Measurements from ENCODE around the gene ZNF789. TPM values are rescaled to one million over a fixed set of nuclear protein-coding genes. Genes with fewer than 3 reads are reported as not detected.

ZNF789 gene
- total and polyA plus RNA-seq, 2 of the 13 experiments (the other 11 are each of a cell fraction or from before 2014, with no cell fraction given) = 19.8 to 25.1 TPM

- TF ChIP-seq TAF1 (CRISPR knock-in tag; IDR thresholded peaks at IDR 0.05) (peak; percentile 67), ZNF883 (CRISPR knock-in tag; IDR thresholded peaks at IDR 0.05; ENCODE audit: not compliant biosample characterization) (peak; percentile 42), ZEB1 (IDR thresholded peaks at IDR 0.05; ENCODE audit: insufficient replicate concordance, low read depth) (no peak), NFIB (CRISPR knock-in tag; IDR thresholded peaks at IDR 0.05; ENCODE audit: borderline replicate concordance) (no peak), ZNF33B (CRISPR knock-in tag; IDR thresholded peaks at IDR 0.05) (no peak), ETV5 (CRISPR knock-in tag; IDR thresholded peaks at IDR 0.05; ENCODE audit: borderline replicate concordance) (peak; percentile 64; the same call in 1 of the 2 replicates), NBN (conservative IDR thresholded peaks at IDR 0.05) (no peak), HES4 (CRISPR knock-in tag; IDR thresholded peaks at IDR 0.05; ENCODE audit: borderline replicate concordance) (peak; percentile 67), JUNB (CRISPR knock-in tag; IDR thresholded peaks at IDR 0.05; ENCODE audit: borderline replicate concordance) (no peak; the same call in 1 of the 2 replicates), TRIM22 (IDR thresholded peaks at IDR 0.05) (no peak), MIER3 (CRISPR knock-in tag; IDR thresholded peaks at IDR 0.05; ENCODE audit: borderline replicate concordance) (peak; percentile 66; the same call in 1 of the 2 replicates), ZNF512 (CRISPR knock-in tag; IDR thresholded peaks at IDR 0.05) (no peak), RFX3 (CRISPR knock-in tag; IDR thresholded peaks at IDR 0.05) (no peak), ZFP62 (CRISPR knock-in tag; IDR thresholded peaks at IDR 0.05) (no peak), ZNF746 (CRISPR knock-in tag; IDR thresholded peaks at IDR 0.05) (0 out of 2 replicates have a peak, but pooled peaks have one; percentile 48), SIN3B (IDR thresholded peaks at IDR 0.05; ENCODE audit: low read length) (peak; percentile 41; the same call in 1 of the 2 replicates), NONO (IDR thresholded peaks at IDR 0.05) (no peak), NONO (CRISPR knock-in tag; conservative IDR thresholded peaks at IDR 0.05) (peak; percentile 97), RBM22 (optimal IDR thresholded peaks at IDR 0.05; ENCODE audit: low read length) (no peak), ZNF841 (CRISPR knock-in tag; IDR thresholded peaks at IDR 0.05; ENCODE audit: borderline replicate concordance) (no peak)
- TF ChIP-seq, protein P1, sequence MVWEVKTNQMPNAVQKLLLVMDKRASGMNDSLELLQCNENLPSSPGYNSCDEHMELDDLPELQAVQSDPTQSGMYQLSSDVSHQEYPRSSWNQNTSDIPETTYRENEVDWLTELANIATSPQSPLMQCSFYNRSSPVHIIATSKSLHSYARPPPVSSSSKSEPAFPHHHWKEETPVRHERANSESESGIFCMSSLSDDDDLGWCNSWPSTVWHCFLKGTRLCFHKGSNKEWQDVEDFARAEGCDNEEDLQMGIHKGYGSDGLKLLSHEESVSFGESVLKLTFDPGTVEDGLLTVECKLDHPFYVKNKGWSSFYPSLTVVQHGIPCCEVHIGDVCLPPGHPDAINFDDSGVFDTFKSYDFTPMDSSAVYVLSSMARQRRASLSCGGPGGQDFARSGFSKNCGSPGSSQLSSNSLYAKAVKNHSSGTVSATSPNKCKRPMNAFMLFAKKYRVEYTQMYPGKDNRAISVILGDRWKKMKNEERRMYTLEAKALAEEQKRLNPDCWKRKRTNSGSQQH (CRISPR knock-in tag; IDR thresholded peaks at IDR 0.05; ENCODE audit: low read depth) = no peak; the same call in 1 of the 2 replicates
- TF ChIP-seq, protein P2, sequence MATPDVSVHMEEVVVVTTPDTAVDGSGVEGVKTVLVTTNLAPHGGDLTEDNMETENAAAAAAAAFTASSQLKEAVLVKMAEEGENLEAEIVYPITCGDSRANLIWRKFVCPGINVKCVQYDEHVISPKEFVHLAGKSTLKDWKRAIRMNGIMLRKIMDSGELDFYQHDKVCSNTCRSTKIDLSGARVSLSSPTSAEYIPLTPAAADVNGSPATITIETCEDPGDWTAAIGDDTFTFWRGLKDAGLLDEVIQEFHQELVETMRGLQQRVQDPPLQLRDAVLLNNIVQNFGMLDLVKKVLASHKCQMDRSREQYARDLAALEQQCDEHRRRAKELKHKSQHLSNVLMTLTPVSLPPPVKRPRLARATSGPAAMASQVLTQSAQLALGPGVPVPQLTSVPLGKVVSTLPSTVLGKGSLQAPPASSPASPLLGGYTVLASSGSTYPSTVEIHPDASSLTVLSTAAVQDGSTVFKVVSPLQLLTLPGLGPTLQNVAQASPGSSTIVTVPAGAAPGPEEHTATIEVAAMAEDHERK (CRISPR knock-in tag; IDR thresholded peaks at IDR 0.05; ENCODE audit: low read depth) = peak; percentile 87
- TF ChIP-seq, protein P3, sequence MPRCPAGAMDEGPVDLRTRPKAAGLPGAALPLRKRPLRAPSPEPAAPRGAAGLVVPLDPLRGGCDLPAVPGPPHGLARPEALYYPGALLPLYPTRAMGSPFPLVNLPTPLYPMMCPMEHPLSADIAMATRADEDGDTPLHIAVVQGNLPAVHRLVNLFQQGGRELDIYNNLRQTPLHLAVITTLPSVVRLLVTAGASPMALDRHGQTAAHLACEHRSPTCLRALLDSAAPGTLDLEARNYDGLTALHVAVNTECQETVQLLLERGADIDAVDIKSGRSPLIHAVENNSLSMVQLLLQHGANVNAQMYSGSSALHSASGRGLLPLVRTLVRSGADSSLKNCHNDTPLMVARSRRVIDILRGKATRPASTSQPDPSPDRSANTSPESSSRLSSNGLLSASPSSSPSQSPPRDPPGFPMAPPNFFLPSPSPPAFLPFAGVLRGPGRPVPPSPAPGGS (CRISPR knock-in tag; IDR thresholded peaks at IDR 0.05) = no peak
These were observed 33.9 kb upstream of the ZNF789 start, which contains the start of the genes CPSF4 and PTCD1 (continued) for GRCh38 chr7:99438573-99439480.

Data from HepG2 (cell line).